ENCODE results near the gene C1orf210.

Gene C1orf210

GRCh38 chr1:43312663-43313515, 27.5 kb upstream of the C1orf210 start:
- in situ Hi-C loops (cut with HindIII; ENCODE audit: low sequenced_read_pairs), result no loop called here

DNA sequence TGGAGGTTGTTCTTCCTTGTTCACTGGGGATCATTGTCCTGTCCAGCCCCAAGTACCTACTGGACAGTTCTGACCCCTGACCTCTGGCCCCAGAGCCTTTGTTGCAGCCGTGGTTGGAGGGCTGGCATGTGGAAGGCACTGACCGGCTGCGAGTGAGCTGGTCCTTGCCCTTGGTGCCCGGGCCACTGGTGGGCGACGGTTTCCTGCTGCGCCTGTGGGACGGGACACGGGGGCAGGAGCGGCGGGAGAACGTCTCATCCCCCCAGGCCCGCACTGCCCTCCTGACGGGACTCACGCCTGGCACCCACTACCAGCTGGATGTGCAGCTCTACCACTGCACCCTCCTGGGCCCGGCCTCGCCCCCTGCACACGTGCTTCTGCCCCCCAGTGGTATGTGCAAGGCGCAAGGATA, 26.8 kb upstream of the C1orf210 start:
- in situ Hi-C loops (cut with HindIII; ENCODE audit: low sequenced_read_pairs), result no loop called here

- in situ Hi-C loops (cut with HindIII; ENCODE audit: low sequenced_read_pairs), result no loop called here
These were observed 26.1 kb upstream of the C1orf210 start for GRCh38 chr1:43311521-43311920.

GRCh38 chr1:43309405-43310025, 24.1 kb upstream of the C1orf210 start:
- in situ Hi-C loops (cut with HindIII; ENCODE audit: low sequenced_read_pairs), result no loop called here

DNA sequence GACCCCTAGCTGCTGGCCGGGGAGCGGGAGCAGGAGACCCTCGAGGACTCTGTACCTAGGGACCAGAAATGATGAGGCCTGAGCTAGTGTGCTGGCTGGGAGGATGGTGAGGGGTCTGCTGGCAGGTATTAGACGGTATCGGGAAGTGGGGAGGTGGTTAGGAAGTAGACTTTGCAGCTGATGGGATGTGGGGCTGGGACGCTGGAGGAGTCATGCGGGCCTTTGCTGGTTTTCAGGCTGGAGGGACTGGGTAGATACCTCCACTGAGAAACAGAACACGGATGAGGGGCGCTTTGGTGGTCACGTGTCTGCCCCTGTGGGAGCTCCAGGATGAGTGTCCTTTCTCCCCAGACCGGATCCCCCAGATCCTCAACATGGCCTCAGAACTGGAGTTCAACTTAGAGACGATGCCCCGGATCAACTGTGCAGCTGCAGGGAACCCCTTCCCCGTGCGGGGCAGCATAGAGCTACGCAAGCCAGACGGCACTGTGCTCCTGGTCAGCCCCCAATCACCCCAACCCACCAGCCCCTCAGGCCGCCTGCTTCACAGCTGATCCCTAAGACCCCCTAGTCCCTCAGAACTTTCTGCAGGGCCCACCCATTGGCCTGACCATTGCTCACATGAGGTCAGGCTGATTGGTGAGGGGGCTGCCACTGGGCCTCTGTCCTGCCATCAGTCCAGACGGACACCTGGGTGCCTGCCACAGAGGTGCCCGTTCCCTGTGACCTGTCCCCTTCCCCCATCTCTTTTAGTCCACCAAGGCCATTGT, 23.4 kb upstream of the C1orf210 start:
- in situ Hi-C loops (cut with HindIII; ENCODE audit: low sequenced_read_pairs), result no loop called here

DNA sequence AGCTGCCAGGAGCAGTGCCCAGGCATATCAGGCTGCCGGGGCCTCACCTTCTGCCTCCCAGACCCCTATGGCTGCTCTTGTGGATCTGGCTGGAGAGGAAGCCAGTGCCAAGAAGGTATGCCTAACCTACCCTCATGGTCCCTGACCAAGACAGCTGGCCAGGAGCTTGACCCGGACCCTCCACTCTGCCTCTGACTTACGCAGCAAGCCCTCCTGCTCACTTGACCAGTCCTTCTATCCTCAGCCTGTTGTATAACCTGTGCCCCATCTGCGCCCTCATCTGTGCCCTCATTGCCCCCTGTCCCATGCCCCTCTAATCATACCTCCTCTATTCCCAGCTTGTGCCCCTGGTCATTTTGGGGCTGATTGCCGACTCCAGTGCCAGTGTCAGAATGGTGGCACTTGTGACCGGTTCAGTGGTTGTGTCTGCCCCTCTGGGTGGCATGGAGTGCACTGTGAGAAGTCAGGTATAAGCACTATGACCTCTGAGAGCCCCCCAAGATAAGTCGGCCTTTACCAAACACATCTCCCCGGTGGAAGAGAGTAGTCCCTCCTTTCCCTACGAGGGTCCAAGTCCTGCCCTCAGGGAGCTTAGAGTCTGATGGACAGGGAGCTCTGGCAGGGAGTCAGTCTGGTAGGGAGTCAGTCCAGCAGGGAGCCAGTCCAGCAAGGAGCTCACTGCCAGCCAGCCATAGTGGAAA, 22.2 kb upstream of the C1orf210 start:
- in situ Hi-C loops (cut with HindIII; ENCODE audit: low sequenced_read_pairs), result no loop called here

DNA sequence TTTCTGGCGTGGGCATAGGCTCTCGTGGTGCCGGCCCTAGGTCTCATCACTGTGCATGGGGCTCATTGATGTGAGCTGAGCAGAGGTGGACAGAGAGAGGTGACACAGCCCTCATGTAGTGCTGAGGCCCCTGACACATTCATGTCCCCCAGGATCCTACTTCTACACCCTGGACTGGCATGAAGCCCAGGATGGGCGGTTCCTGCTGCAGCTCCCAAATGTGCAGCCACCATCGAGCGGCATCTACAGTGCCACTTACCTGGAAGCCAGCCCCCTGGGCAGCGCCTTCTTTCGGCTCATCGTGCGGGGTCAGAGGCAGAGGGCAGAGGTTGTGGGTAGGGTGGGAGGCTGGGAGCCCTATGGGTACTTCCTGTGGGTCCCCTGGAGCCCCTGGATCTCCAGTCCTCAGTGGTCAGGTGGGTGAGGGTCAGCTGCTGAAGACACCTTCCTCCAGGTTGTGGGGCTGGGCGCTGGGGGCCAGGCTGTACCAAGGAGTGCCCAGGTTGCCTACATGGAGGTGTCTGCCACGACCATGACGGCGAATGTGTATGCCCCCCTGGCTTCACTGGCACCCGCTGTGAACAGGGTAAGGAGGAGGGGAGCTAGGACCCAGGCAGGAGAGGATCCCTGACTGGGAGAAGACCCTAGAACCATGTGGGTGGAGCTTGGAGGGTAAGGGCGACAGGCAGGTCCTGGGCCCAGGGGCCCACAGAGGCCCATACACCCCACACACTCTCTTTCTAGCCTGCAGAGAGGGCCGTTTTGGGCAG, 21.5 kb upstream of the C1orf210 start:
- in situ Hi-C loops (cut with HindIII; ENCODE audit: low sequenced_read_pairs), result no loop called here

DNA sequence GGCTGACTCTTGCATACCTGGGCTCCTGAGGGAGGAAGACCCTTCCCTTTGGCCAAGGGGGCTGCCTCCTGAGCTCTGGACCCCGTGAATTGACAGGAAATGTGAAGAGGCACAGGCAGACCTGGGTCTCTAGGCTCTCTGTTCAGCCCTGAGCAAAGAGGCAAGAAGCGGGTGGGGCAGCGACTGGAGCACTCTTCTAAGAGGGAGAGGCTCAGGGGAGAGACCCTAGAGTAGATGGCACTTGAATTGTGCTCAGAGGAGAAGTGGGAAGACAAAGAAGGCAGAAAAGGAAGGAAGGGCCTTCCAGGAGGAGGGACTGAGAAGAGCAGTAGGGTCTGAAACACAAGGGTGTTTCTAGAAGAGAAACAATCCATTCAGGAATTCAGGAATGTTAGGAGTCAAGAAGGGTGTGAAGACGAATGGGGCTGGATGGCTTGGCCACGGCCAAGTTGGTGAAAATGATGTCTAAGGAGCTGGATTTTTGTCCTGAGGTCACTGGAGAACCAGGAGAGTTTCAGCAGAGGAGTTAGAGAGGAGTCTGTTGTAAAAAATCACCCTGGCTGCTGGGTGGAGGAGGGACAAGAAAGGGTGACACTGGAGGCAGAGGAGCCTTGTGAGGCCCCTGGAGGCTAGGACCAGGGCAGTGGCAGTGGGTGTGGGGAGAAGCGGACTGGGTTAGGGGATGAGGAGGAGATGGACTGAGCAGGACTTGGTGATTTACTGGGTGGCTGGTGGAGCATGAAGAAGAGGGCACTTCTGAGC, 20.7 kb upstream of the C1orf210 start:
- in situ Hi-C loops (cut with HindIII; ENCODE audit: low sequenced_read_pairs), result no loop called here

GRCh38 chr1:43305461-43305860, 20.1 kb upstream of the C1orf210 start:
- in situ Hi-C loops (cut with HindIII; ENCODE audit: low sequenced_read_pairs), result no loop called here

- in situ Hi-C loops (cut with HindIII; ENCODE audit: low sequenced_read_pairs), result no loop called here
These were observed 19.5 kb upstream of the C1orf210 start for GRCh38 chr1:43304771-43305300.

DNA sequence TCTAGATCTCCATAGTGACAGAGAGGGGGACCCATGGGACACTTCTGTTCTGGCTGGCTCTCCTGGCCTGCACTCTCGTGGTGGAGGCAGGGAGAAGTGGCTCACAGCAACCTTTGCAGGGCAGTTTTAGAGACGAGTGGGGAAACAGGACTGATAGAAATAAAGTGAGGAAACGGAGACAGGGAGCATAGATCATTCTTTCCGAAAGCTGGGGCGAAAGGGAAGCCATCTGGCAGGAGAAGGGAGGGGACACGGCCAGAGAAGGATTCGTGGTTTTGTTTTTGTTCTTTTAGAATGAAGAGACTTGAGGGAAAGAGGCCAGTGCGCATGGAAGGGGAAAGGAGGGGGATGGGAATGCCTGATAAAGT, 18.9 kb upstream of the C1orf210 start:
- in situ Hi-C loops (cut with HindIII; ENCODE audit: low sequenced_read_pairs), result no loop called here

GRCh38 chr1:43303471-43304313, 18.3 kb upstream of the C1orf210 start:
- in situ Hi-C loops (cut with HindIII; ENCODE audit: low sequenced_read_pairs), result no loop called here

- in situ Hi-C loops (cut with HindIII; ENCODE audit: low sequenced_read_pairs), result no loop called here
These were observed 17.5 kb upstream of the C1orf210 start for GRCh38 chr1:43302721-43303470.

DNA sequence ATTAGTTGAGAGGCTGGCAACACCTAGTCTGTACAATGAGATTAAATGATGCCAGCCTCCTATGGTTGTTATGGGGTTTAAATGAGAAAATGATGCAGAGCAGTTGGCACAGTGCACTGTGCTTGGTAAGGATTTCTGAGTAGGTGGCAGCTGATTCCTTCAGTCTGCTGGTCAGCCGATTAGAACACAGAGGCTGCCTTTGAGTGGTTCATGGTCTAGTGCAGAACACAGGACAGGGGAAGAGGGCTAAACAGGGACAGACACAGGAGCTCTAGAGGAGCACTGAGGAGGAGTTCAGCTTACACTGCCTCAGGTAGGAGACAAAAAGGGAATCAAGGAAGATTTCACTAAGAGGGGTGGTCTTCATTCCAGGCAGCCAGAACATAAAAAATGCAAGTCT, 16.8 kb upstream of the C1orf210 start:
- in situ Hi-C loops (cut with HindIII; ENCODE audit: low sequenced_read_pairs), result no loop called here

- in situ Hi-C loops (cut with HindIII; ENCODE audit: low sequenced_read_pairs), result no loop called here
These were observed 15.2 kb upstream of the C1orf210 start, which contains the start of gene TIE1 for GRCh38 chr1:43300378-43301094. Gene TIE1 (plus strand): TSS chr1:43300982. CDS start chr1:43301072, 90 bp downstream.

DNA sequence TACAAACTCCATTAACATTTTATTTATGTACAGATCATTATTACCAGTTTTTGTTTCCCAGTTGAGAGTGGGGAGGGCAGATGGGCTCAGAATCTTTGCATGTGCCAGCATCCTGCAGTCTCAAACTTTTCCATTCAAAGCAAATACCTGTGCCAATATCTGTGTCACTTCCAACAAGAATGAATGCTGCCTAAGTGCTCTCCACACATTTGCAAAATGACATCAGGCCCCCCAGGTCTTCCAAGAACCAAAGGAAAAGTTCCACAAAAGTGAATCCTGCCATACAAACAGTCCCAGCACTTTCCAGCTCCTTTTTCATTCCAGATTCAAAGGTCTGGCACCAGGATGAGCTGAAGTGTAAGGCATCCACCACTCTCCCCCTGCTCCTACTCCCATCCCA, 13.7 kb upstream of the C1orf210 start:
- in situ Hi-C loops (cut with HindIII; ENCODE audit: low sequenced_read_pairs), result no loop called here

GRCh38 chr1:43298055-43298454, 12.7 kb upstream of the C1orf210 start:
- in situ Hi-C loops (cut with HindIII; ENCODE audit: low sequenced_read_pairs), result no loop called here

Measured in DLD1 (cell line).